Renal pelvis (tissue), 4 donors: ENCODE data around the gene SCFD2. TPM values are rescaled to one million over a fixed set of nuclear protein-coding genes. Genes with fewer than 3 reads are reported as not detected.
A peak's percentile ranks its signal among the peaks of the same experiment; 100 is the strongest.
"Not testable (repeated sequence)": the region's sequence is repeated elsewhere in the genome, so short reads cannot be mapped to it uniquely, and the experiment has no call there.

Experiments
- DNase-seq: peaks from one replicate; pipeline ENCODE4 v3.0.0-alpha.2; 2013
- polyA plus RNA-seq, 3 donors: library from polyadenylated mRNA; unstranded; fragments of 120-200 nt; gene quantifications; one replicate each; pipeline ENCODE4 v1.2.1, GENCODE V29; 2013; ENCODE audit not compliant: insufficient read length in 3 of 3

Gene SCFD2
- polyA plus RNA-seq, 3 donors: 13.7 to 14.5 (median 14.0) TPM

DNA sequence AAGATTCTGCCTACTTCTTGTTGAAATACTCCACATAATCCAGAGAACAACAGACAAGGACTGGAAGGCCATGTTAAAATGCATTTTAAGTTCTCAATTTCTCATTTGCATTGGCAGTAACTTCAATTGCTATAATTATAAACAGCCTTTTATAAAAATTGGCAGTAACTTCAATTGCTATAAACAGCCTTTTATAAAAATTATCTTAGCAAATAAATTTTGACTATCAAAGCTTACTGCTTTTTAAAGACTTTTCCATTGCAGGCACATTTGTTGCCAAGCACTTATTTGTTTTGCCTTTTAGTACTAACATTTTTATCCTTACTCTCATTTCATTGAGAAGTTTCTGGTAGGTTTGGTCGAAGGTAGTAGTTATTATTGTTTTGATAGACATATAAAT is 17.8 kb downstream of the SCFD2 start:
- DNase-seq: no peak

GRCh38 chr4:53346920-53347852 is 18.7 kb downstream of the SCFD2 start:
- no peak for DNase-seq

- DNase-seq: not testable (repeated sequence)
These were observed 19.5 kb downstream of the SCFD2 start for GRCh38 chr4:53346392-53346791.

GRCh38 chr4:53340145-53340544 is 25.7 kb downstream of the SCFD2 start:
- DNase-seq: not testable (repeated sequence)

GRCh38 chr4:53334916-53335315 is 30.9 kb downstream of the SCFD2 start:
- DNase-seq: not testable (repeated sequence)

GRCh38 chr4:53326535-53326934 is 39.3 kb downstream of the SCFD2 start:
- DNase-seq: no peak

- peak; percentile 36 for DNase-seq
These were observed 43.2 kb downstream of the SCFD2 start for GRCh38 chr4:53322696-53323095.

- no peak for DNase-seq
These were observed 43.9 kb downstream of the SCFD2 start for GRCh38 chr4:53321984-53322289.

GRCh38 chr4:53321151-53321983 is 44.5 kb downstream of the SCFD2 start:
- no peak for DNase-seq

DNA sequence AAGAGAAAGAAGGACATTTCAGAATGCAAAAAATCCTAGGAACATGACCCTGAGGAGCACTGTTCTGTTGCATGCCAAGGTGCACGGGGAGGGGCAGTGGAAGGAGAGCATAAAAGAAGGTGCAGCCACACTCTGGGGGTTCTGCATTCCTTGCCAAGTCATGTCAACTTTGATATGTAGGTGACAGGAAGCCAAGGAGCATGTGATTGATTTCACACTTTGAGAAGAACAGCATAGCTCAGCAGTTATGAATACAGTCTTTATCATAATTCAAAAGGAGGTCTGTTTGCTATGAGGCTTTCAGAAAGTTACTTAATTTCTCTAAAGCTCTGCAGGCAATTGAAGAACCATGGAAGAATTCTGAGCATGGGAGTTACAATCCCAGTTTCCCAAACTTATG is 50.6 kb downstream of the SCFD2 start:
- no peak for DNase-seq

- DNase-seq: no peak
These were observed 51.6 kb downstream of the SCFD2 start for GRCh38 chr4:53314252-53314651.

DNA sequence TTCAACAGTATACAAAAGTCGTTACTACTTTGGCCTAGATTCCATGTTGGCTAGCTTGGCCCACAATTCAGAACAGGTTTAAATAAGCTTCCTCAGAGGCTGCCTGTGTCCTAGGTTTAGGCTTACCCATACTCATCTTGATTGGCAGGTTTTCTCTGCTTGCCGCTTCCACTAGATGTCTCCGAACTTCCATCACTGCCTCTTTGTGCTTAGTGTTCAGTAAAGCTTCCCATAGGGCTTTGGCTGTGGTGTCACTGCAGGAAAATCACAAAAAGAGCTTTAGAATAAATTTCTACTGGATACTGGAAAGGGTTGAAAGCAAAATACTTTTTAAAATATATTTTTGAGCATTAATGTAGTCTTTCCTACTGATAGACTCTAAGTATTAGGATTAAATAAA is 52.4 kb downstream of the SCFD2 start:
- DNase-seq: no peak

DNA sequence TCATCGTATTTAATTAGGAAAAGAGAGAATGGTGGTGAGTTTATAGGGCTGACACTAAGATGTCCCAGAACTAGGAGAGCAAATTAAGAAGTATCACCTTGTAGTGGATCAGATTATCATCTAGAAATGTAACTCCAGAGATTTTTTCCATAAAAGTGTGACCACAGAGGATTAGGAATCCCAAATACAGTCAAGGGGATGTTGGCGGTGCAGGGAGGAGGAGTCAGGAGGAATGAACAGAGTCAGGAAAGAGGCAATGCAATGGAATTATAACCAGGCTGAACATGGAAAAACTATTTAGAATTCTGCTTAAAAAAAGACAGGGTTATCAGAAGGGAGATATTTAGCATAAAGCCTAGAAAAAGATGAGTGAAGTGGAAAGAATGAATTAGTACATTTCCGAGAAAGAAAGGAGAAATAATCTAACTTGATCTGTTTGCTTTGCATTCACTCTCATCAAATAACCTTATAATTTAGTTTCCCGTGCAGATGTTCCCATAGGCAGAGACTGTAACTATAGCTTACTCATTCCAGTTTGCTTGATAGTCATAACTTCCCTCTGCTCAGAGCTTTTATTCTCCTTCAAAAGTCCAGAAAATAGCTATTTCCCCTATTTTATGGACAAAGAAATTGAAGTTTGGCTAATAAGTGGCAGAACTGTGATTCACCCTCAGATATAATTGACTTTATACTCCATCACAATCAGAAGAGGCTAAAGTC is 56.4 kb downstream of the SCFD2 start:
- no peak for DNase-seq

DNA sequence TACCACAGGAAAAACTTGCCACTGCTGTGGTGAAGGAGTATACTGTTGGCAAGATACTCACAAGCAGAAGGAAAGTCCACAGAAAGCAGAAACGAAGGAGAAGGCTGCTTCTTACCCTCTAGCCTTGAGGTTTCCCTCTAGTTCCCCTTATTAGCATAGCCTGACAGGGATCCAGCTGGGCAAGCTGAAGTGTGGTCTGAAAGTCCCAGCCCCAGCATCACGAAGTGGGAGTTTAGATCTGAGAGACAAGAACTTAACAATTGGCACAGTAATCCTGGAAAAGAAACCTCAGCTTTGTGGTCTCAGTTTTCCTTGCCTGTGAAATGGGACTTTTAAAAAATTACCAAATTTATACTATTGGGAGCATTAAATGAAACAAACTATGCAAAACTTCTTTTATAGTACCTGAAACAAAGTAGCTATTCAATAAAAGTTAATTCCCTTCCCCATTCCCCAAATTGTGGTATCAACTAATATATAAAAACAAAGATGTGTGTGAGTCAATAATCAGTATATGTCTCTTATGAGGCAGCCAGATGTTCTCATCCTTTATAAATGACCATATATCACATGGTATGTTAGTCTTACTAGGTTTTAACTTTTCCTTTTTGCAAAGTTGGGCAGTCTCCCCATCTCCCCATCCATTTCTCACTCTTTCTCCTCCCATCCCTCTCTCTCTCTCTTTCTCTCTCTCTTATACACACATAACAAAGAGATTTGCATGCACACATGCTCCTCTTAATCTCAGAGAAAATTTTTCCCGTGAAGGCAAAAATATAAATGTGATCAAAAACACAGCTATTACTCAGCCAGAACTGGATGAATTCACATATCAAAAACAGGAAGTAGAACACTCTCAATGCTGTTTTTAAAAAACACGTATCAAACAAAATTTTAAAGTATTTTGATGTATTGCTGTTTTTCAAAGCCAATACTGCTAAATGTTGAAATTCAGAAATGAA is 57.8 kb downstream of the SCFD2 start:
- no peak for DNase-seq

GRCh38 chr4:53307210-53307609 is 58.7 kb downstream of the SCFD2 start:
- no peak for DNase-seq

DNA sequence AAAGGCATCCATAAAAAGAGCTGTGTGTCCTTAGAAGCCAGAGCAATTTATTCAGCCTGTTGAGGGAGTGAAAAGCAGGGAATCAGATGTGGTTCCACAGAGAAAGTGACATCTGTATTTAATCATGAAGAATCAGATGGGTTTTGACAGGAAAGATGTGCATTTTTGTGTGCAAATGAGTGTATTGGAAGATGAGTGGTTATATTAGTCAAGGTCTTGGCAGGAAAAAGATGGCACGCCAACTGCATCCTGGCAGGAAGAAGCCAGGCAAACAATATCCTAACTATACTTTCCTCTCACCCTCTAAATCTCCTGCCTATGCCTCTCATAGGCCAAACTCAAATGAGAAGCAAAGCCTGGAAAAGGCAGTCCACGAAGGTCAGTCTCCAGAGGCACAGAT is 59.1 kb downstream of the SCFD2 start:
- DNase-seq: no peak

GRCh38 chr4:53292209-53292608 is 73.7 kb downstream of the SCFD2 start:
- not testable (repeated sequence) for DNase-seq

DNA sequence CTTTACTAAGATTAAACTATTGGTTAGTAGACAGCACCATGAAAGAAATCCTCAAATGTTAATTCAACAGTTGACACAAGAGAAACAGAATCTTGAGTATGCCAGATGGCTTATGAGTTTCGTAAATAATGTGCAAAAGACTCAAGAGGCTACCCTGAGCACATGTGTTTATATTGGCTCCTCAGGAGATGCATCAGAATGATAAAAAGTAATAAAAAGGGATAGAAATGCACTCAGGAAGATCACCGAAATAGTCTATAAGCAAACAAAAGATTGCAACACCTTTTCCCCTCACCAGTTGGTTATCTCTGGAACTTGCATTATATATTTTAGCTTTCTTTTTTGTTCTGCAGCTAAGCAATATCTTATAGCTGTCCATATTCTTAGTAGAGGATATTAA is 84.4 kb downstream of the SCFD2 start:
- no peak for DNase-seq

DNA sequence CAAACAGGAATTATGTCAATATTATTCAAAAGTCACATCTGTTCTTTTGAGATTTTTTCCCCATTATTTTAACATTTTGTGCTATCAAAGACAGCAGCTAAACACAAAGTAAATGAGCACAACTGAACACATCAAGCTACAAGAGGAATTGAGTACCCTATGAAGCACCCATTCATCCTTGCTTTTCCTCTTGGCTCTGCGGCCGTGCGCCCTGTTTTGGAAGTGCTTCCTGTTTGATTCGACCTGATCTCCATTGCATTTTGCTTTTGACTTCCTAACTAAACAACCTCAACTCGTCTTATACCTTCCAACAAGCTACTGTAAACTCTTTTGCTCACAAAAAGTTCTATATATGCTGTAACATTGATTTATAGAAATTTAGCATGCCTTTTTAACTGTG is 85.0 kb downstream of the SCFD2 start:
- no peak for DNase-seq

DNA sequence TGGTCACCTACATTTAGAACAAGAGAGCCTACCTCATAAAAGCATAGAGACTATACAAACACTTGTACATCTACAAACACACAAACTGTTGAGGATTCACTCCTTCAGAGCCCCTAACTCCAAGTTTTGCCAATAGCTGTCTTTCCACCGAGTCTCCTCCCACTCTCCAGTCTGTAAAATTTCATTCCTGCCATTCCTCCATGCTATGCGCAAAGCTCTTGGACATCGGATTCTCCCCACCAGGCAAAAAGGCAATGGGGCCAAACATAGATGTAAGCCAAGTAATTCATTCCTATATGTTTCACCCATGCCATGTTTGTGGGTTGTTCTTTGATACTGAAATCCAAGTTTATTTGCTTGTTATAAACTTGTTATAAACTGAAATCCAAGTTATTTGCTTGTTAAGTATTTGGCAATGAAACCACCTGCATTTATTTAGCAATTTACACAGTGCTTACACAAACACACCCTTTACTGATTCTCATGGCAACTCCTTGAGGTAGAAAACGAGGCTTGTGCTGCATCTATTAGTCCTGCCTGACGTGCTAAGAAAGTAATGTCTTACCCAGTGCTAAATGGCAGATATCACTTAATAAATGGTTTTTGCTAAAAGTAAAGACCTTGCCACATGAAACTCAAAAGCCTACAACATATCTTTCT is 91.1 kb downstream of the SCFD2 start:
- no peak for DNase-seq

GRCh38 chr4:53273726-53274125 is 92.1 kb downstream of the SCFD2 start:
- no peak for DNase-seq
